ENCODE measurements around the gene CCNB2.
"Not testable (repeated sequence)": the region's sequence is repeated elsewhere in the genome, so short reads cannot be mapped to it uniquely, and the experiment has no call there.

Gene CCNB2

DNA sequence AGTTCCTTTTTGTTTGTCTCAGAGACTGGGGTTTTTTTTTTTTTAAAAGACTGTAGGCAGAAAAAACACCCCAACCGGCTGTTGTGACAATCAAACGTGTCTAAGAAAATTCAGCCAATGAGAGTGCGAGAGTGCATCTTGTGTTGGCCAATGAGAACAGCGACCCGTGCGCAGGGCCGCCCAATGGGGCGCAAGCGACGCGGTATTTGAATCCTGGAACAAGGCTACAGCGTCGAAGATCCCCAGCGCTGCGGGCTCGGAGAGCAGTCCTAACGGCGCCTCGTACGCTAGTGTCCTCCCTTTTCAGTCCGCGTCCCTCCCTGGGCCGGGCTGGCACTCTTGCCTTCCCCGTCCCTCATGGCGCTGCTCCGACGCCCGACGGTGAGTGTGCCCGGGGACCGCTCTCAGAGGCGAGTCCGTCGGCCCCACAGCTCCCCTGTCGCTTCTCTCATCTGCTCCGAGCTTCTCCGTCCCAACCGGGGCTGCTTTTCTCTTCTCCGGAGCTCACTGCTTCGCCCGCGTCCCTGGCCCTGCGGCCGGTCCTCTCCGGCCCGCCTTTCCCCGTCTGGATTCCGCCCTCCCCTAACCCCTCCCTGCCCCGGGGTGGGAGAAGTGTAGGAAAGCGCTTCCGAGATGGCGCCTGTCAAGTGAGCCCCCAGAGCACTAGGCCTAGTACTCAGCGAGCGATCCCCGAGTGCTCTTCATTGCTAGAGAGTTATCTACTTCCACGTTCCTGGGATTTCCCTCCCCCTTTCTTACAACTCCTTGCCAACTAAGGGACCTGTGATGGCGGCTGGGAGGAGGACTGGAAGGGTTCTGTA is at the start of gene CCNB2:
Gene CCNB2 (plus strand): TSS at position 235 of the 821 bp plus-strand sequence. CDS start 123 bp downstream, at position 358.
- peak; percentile 71 to 97 (median 83) for DNase-seq
- intact Hi-C loops (cut with DNase I), result loop anchor here (10.0 kb wide), 1 partner anchor 120 kb away; the partner anchor contains the start of gene RNF111

DNA sequence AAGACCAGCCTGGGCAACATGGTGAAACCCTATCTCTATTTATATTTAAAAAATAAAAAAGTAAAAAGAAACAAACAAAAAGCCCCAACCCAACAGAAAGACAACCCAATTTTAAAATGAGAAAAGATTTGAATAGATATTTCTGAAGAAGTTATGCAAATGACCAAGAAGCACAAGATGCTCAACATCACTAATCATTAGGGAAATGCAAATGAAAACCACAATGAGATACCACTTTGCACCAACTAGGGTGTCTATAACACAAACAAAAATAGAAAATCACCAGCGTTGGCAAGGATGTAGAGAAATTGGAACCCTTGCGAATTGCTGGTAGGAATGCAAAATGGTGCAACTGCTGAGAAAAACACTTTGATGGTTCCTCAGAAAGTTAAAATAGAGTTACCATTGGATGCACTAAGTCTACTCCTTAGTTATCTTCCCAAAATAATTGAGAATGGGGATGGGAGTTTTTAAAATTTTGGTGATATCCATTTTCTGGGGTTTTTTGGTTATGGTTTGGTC is 45.8 kb upstream of the CCNB2 start:
- intact Hi-C loops (cut with DNase I), result no loop called here
- no peak for DNase-seq

GRCh38 chr15:59060348-59060747 is 44.6 kb upstream of the CCNB2 start:
- no peak for DNase-seq
- intact Hi-C loops (cut with DNase I), result no loop called here

DNA sequence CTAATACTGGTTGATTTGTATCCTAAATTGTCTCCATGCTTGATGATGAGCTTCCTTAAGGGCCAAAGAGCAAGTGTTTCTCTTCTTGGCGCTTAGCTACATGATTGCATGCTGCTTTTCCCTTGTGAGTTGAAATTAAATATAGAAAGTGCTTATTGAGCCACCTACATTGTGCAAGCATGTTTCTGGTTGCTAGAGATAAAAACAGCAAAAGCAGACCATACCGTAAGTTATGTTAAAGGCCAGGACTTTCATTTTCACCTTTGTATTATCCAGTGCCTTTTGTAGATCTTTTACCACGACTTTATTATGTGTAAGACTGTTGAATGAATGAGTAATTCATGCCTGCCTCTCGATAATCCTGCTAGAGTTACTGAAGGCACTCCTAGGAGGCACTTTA is 41.9 kb upstream of the CCNB2 start:
- no peak for DNase-seq
- intact Hi-C loops (cut with DNase I), result no loop called here

DNA sequence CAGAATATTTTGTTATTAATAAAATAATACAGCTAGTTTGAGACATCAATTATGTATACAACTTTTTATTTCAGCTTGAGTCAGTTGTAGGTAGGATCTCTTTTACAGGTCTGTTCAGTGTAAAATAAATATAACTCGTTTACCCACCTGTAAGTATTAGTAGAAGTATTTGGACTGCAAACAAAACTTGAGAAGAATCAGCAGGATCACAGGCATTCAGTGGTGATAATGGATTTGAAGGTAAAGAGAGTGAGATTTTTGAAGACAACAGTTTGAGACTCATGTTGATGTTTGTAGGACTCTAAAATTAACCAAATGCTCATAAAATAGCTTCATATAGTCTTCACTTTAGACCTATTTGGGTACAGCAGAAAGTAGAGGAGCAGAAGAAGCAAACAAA is 35.5 kb upstream of the CCNB2 start:
- intact Hi-C loops (cut with DNase I), result no loop called here
- DNase-seq, result no peak

GRCh38 chr15:59074607-59075006 is 30.3 kb upstream of the CCNB2 start:
- intact Hi-C loops (cut with DNase I), result no loop called here
- DNase-seq, result no peak

- intact Hi-C loops (cut with DNase I), result no loop called here
Observed at GRCh38 chr15:59087731-59088130, 17.2 kb upstream of the CCNB2 start.

GRCh38 chr15:59094077-59094476 is 10.9 kb upstream of the CCNB2 start:
- intact Hi-C loops (cut with DNase I), result no loop called here
- no peak for DNase-seq

More at GRCh38 chr15:59087731-59088130, 17.2 kb upstream of the CCNB2 start:
- no peak for DNase-seq

- intact Hi-C loops (cut with DNase I), result no loop called here
- DNase-seq, result no peak
Observed at GRCh38 chr15:59096429-59096828, 8.5 kb upstream of the CCNB2 start.

DNA sequence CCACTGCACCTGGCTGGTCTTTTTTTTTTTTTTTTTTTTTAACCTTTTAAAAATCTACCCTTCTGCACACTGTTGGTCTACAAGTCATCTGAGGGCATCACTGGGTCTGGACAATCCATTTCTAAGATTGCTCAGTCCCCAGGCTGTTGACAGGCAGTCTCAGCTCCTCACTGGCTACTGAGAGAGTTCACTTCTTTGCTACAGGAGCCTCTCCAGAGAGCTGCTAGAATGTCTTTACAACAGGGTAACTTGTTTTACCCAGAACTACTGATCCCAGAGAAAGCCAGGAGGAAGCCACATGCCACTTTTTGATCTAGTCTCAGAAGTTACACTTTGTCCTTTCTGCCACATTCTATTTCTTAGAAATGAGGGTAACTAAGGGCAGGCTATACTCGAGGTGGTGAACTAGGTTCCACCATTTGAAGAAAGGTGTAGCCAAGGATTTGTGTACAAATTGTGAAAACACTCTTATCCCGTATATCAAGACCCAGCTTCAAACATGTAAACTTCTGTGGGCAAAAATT is 5.7 kb upstream of the CCNB2 start:
- intact Hi-C loops (cut with DNase I), result no loop called here
- no peak for DNase-seq

DNA sequence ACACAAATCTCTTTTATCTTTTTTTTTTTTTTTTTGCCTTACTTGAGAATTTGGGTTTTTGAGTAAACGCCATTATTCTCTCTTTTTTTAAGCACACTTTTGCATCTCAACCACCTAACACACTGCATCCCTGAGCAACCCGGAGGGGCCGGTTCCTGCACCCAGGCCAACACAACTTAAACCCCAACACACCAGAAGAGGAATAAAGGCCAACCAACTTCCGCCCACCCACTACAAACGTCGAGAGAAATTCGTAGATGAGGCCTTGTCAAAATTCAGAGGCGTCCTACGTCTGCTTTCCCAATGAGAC is 389 bp upstream of the CCNB2 start:
- intact Hi-C loops (cut with DNase I), result loop anchor here (10.0 kb wide), 1 partner anchor 120 kb away; the partner anchor contains the start of gene RNF111
- no peak for DNase-seq

DNA sequence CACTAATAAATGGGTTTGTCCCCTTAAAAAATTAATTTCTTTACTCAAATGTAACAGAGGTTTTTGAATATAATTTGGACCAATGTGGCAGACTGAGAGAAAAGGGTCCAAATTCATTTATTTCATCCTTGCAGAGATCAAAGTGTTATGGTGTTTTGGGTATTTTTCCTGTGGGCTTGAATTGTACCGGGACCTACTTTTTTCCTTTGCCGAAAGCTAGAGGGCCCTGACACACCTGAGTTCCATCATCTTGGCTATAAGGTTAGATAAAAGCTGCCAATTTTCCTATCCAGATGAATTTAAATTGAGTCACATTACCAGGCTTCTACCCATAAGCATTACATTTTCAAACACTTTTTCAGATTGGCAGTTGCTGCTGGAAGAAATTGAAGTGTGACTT is 908 bp downstream of the CCNB2 start:
- intact Hi-C loops (cut with DNase I), result loop anchor here (10.0 kb wide), 1 partner anchor 121 kb away; the partner anchor contains the start of gene RNF111
- no peak for DNase-seq

DNA sequence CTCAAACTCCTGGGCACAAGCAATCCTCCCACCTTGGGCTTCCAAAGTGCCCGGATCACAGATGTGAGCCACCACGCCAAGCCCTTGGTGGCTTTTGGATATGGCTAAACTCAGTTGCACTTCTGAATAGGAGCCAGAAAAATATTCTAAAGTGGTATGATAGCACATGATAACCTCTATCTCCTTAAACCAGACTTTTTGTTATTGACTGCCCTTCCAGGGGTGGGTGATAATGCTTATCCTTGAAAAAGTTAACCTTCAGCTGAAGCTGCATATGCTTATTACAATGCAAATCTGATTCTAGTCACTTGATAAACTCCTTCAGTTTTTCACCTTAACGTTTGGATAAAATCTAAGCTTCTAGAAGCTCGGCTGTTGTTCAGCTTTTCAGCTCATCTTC is 6.3 kb downstream of the CCNB2 start:
- intact Hi-C loops (cut with DNase I), result no loop called here
- no peak for DNase-seq

DNA sequence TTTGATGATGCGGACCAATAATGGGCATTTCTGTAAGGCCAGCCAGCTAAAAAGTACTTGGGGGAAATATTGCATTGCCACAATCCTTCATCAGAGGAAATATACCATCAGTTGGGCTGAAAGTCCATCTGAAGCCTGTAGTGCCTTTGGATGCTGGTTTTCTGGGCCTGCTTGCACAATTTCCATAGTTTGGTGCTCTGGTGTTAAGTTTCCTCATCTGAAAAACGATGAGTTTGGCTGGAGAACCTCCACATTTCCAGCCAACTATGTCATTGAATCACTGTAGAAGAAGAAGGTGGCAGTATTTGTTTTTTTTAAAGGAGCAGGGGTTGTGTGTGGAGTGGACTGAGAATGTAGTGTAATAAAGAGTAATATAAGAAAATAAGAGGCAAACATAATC is 10.1 kb downstream of the CCNB2 start:
- intact Hi-C loops (cut with DNase I), result no loop called here
- no peak for DNase-seq

- intact Hi-C loops (cut with DNase I), result no loop called here
- DNase-seq, result no peak
Observed at GRCh38 chr15:59116141-59116540, 11.2 kb downstream of the CCNB2 start.

DNA sequence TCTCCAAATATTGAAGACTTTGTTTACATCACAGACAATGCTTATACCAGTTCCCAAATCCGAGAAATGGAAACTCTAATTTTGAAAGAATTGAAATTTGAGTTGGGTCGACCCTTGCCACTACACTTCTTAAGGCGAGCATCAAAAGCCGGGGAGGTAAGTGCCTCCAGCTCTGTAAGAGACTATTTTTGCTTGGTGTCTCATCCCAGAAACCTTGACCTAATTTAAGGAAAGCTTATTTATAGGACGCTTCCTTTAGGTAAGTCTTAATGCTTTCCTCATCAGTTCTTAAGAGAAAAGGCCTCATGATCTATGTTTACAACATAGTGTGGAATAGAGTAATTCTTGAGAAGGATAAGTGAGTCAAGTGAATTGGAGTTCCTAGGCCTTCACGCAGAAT is 11.8 kb downstream of the CCNB2 start:
- intact Hi-C loops (cut with DNase I), result no loop called here

GRCh38 chr15:59119625-59120024 is 14.7 kb downstream of the CCNB2 start:
- no peak for DNase-seq
- intact Hi-C loops (cut with DNase I), result no loop called here

More for the DNA sequence above, 11.8 kb downstream of the CCNB2 start:
- no peak for DNase-seq

DNA sequence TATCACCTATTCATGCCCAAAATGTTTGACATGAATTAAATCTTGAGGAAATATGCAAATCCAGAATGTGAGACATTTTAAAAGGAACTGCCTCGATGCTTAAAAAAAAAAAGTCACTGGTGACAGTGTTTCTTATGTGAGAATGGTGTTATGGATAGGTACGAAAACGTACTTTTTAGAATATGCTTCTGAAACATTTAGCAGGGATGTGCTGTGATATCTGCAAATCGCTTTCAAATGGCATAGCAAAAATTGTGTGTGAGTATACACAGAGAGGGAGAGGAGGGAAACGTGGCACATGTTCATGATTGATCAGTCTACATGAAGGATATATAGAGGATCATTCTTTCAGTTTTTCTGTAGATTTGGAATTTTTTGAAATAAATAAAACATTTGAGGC is 16.0 kb downstream of the CCNB2 start:
- intact Hi-C loops (cut with DNase I), result no loop called here
- DNase-seq, result no peak

GRCh38 chr15:59124261-59124660 is 19.3 kb downstream of the CCNB2 start:
- DNase-seq, result no peak
- intact Hi-C loops (cut with DNase I), result no loop called here

- intact Hi-C loops (cut with DNase I), result not testable (repeated sequence)
Observed at GRCh38 chr15:59125683-59126082, 20.7 kb downstream of the CCNB2 start.

GRCh38 chr15:59127255-59127654 is 22.3 kb downstream of the CCNB2 start:
- DNase-seq; intact Hi-C loops (cut with DNase I): not testable (repeated sequence)

More at GRCh38 chr15:59125683-59126082, 20.7 kb downstream of the CCNB2 start:
- not testable (repeated sequence) for DNase-seq

GRCh38 chr15:59131456-59131855 is 26.5 kb downstream of the CCNB2 start:
- intact Hi-C loops (cut with DNase I), result no loop called here
- DNase-seq, result no peak

Measured in posterior cingulate gyrus (tissue), 11 donors.